ENCODE measurements around the gene DERA.

Gene DERA

DNA sequence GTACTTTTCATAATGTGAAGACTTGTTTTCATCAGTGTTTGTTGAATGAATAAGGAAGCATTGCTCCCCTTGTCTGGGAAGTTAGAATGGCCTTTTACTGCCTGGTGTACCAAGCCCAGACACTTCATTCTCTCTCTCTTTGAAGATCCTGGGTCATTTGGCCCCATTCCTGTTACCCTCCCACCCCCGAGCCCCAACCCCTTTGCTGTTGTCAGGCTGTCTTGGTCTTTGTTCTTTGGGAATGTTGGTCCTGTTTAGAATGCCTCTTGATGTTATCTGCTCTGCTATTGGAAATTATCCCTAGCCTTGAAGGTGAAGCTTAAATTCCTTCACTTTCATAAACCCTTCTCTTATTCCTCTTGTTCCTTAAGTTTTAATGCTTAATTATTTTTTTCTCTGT lies 13.8 kb downstream of the DERA start:
- ChIA-PET CTCF (no interaction called here), POLR2A (no interaction called here)
- TF ChIP-seq ZNF596 (tag by site-specific recombination; IDR thresholded peaks at IDR 0.05) (no peak), ZNF155 (tag by site-specific recombination; IDR thresholded peaks at IDR 0.05) (no peak), ZNF302 (tag by site-specific recombination; IDR thresholded peaks at IDR 0.05; ENCODE audit: low read depth) (no peak), ZNF248 (tag by site-specific recombination; IDR thresholded peaks at IDR 0.05) (no peak), ZNF398 (tag by site-specific recombination; IDR thresholded peaks at IDR 0.05) (no peak), MYNN (tag by site-specific recombination; IDR thresholded peaks at IDR 0.05; ENCODE audit: borderline replicate concordance) (no peak), ZNF423 (tag by site-specific recombination; IDR thresholded peaks at IDR 0.05) (no peak), ZNF629 (tag by site-specific recombination; IDR thresholded peaks at IDR 0.05) (no peak), ZNF311 (tag by site-specific recombination; IDR thresholded peaks at IDR 0.05; ENCODE audit: borderline replicate concordance) (no peak), ZNF610 (tag by site-specific recombination; IDR thresholded peaks at IDR 0.05; ENCODE audit: borderline replicate concordance) (no peak), ZSCAN23 (tag by site-specific recombination; IDR thresholded peaks at IDR 0.05) (no peak), REPIN1 (tag by site-specific recombination; IDR thresholded peaks at IDR 0.05; ENCODE audit: low read depth) (no peak)
- TF ChIP-seq, protein P1, sequence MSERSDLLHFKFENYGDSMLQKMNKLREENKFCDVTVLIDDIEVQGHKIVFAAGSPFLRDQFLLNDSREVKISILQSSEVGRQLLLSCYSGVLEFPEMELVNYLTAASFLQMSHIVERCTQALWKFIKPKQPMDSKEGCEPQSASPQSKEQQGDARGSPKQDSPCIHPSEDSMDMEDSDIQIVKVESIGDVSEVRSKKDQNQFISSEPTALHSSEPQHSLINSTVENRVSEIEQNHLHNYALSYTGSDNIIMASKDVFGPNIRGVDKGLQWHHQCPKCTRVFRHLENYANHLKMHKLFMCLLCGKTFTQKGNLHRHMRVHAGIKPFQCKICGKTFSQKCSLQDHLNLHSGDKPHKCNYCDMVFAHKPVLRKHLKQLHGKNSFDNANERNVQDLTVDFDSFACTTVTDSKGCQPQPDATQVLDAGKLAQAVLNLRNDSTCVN (tag by site-specific recombination; optimal IDR thresholded peaks at IDR 0.05), result no peak
- TF ChIP-seq, protein P2, sequence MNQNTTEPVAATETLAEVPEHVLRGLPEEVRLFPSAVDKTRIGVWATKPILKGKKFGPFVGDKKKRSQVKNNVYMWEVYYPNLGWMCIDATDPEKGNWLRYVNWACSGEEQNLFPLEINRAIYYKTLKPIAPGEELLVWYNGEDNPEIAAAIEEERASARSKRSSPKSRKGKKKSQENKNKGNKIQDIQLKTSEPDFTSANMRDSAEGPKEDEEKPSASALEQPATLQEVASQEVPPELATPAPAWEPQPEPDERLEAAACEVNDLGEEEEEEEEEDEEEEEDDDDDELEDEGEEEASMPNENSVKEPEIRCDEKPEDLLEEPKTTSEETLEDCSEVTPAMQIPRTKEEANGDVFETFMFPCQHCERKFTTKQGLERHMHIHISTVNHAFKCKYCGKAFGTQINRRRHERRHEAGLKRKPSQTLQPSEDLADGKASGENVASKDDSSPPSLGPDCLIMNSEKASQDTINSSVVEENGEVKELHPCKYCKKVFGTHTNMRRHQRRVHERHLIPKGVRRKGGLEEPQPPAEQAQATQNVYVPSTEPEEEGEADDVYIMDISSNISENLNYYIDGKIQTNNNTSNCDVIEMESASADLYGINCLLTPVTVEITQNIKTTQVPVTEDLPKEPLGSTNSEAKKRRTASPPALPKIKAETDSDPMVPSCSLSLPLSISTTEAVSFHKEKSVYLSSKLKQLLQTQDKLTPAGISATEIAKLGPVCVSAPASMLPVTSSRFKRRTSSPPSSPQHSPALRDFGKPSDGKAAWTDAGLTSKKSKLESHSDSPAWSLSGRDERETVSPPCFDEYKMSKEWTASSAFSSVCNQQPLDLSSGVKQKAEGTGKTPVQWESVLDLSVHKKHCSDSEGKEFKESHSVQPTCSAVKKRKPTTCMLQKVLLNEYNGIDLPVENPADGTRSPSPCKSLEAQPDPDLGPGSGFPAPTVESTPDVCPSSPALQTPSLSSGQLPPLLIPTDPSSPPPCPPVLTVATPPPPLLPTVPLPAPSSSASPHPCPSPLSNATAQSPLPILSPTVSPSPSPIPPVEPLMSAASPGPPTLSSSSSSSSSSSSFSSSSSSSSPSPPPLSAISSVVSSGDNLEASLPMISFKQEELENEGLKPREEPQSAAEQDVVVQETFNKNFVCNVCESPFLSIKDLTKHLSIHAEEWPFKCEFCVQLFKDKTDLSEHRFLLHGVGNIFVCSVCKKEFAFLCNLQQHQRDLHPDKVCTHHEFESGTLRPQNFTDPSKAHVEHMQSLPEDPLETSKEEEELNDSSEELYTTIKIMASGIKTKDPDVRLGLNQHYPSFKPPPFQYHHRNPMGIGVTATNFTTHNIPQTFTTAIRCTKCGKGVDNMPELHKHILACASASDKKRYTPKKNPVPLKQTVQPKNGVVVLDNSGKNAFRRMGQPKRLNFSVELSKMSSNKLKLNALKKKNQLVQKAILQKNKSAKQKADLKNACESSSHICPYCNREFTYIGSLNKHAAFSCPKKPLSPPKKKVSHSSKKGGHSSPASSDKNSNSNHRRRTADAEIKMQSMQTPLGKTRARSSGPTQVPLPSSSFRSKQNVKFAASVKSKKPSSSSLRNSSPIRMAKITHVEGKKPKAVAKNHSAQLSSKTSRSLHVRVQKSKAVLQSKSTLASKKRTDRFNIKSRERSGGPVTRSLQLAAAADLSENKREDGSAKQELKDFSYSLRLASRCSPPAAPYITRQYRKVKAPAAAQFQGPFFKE (tag by site-specific recombination; IDR thresholded peaks at IDR 0.05; ENCODE audit: borderline replicate concordance), result no peak
- H3K4me1 ChIP-seq (ENCODE audit: control insufficient read depth, insufficient read depth, low read length), result peaks cover 6% of the 10 kb centered on the region
- H3K27ac ChIP-seq (ENCODE audit: extremely low read depth, low read depth, low read length), result no peak overlapping the region
- no peak overlapping the region for H3K4me3 ChIP-seq (ENCODE audit: low read depth, low read length)
- H3K9me3 ChIP-seq (ENCODE audit: control insufficient read depth, insufficient read depth, low read depth, low read length), result no peaks in the 10 kb centered on the region; the same call in 1 of the 2 replicates
- no peaks in the 10 kb centered on the region for H3K36me3 ChIP-seq (ENCODE audit: control insufficient read depth in 2 of 2, insufficient read depth in 1 of 2, low read length in 2 of 2)

DNA sequence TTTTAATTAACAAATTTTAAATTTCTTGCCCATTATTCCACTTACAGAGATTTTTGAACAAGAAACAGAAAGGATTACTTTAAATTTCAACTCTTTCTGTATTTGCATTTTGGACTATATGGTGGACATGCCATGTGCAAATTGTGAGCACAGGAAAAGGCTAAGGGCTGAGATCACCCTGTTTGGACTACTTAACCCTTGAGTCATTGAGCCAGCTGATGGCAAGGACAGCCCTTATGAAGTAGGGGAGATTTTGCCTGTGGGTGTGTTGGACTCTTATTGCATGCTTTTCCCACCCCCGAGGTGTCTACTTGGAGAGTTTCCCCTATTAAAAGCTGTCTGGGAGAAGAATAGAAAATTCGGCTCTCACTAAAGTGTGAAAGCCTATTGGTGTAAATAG lies 17.2 kb downstream of the DERA start:
- H3K36me3 ChIP-seq (ENCODE audit: control insufficient read depth in 2 of 2, insufficient read depth in 1 of 2, low read length in 2 of 2), result no peaks in the 10 kb centered on the region
- no peaks in the 10 kb centered on the region for H3K9me3 ChIP-seq (ENCODE audit: control insufficient read depth, insufficient read depth, low read depth, low read length)
- no peak overlapping the region for H3K27ac ChIP-seq (ENCODE audit: extremely low read depth, low read depth, low read length)
- peaks cover 11% of the 10 kb centered on the region for H3K4me1 ChIP-seq (ENCODE audit: control insufficient read depth, insufficient read depth, low read length)
- POLR2A ChIA-PET, result interaction anchor here (1.3 to 1.4 kb wide), 2 partner anchors 8 to 17 kb away, joined by 3 to 8 read pairs; partner anchors contain the start of gene DERA
- CTCF ChIA-PET, result no interaction called here
- no peak overlapping the region for H3K4me3 ChIP-seq (ENCODE audit: low read depth, low read length)
- TF ChIP-seq EGR2 (tag by site-specific recombination; IDR thresholded peaks at IDR 0.05; ENCODE audit: low read depth) (0 out of 2 replicates have a peak, but pooled peaks have one; percentile 26), KLF16 (tag by site-specific recombination; IDR thresholded peaks at IDR 0.05) (no peak), ZNF549 (tag by site-specific recombination; IDR thresholded peaks at IDR 0.05) (no peak), ZNF184 (tag by site-specific recombination; IDR thresholded peaks at IDR 0.05) (no peak), ZNF350 (tag by site-specific recombination; IDR thresholded peaks at IDR 0.05) (no peak), MYNN (tag by site-specific recombination; IDR thresholded peaks at IDR 0.05; ENCODE audit: borderline replicate concordance) (peak; percentile 59; the same call in 1 of the 2 replicates), ZNF701 (tag by site-specific recombination; IDR thresholded peaks at IDR 0.05) (no peak), ZNF266 (tag by site-specific recombination; IDR thresholded peaks at IDR 0.05; ENCODE audit: low read depth) (no peak), BCL11B (tag by site-specific recombination; IDR thresholded peaks at IDR 0.05; ENCODE audit: low read depth) (no peak), ZNF521 (tag by site-specific recombination; IDR thresholded peaks at IDR 0.05) (no peak), KLF10 (tag by site-specific recombination; IDR thresholded peaks at IDR 0.05) (no peak), ZNF837 (tag by site-specific recombination; IDR thresholded peaks at IDR 0.05) (no peak), ZNF830 (tag by site-specific recombination; IDR thresholded peaks at IDR 0.05; ENCODE audit: low read depth) (no peak)
- TF ChIP-seq, protein P3, sequence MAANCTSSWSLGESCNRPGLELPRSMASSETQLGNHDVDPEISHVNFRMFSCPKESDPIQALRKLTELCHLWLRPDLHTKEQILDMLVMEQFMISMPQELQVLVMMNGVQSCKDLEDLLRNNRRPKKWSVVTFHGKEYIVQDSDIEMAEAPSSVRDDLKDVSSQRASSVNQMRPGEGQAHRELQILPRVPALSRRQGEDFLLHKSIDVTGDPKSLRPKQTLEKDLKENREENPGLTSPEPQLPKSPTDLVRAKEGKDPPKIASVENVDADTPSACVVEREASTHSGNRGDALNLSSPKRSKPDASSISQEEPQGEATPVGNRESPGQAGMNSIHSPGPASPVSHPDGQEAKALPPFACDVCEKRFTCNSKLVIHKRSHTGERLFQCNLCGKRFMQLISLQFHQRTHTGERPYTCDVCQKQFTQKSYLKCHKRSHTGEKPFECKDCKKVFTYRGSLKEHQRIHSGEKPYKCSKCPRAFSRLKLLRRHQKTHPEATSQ (tag by site-specific recombination; IDR thresholded peaks at IDR 0.05), result no peak

All from HEK293 (cell line).